Measurements from ENCODE around the gene MTX3.

MTX3 gene

GRCh38 chr5:79929095-79929494, 62.0 kb downstream of the MTX3 start:
- TF ChIP-seq ZFP3 (CRISPR knock-in tag; IDR thresholded peaks at IDR 0.05), result no peak
- TF ChIP-seq CSDC2 (CRISPR knock-in tag; IDR thresholded peaks at IDR 0.05), result no peak
- TF ChIP-seq ZNF565 (CRISPR knock-in tag; conservative IDR thresholded peaks at IDR 0.05; ENCODE audit: low read depth), result no peak
- no peak for TF ChIP-seq TSHZ2 (CRISPR knock-in tag; IDR thresholded peaks at IDR 0.05)
- TF ChIP-seq SNAI2 (CRISPR knock-in tag; IDR thresholded peaks at IDR 0.05), result no peak
- no peak for TF ChIP-seq TOX (CRISPR knock-in tag; IDR thresholded peaks at IDR 0.05; ENCODE audit: borderline replicate concordance)
- no peak for TF ChIP-seq GLIS3 (CRISPR knock-in tag; IDR thresholded peaks at IDR 0.05)
- TF ChIP-seq ZNF70 (CRISPR knock-in tag; IDR thresholded peaks at IDR 0.05), result no peak

More at GRCh38 chr5:79929095-79929494, 62.0 kb downstream of the MTX3 start:
- no peak for ATAC-seq

All from SK-N-SH treated with all-trans-retinoic acid at 6 μM for 48 hours (cell line).